NT2/D1 (cell line): ENCODE data around the gene NECTIN4.

ENCODE experiments used
- SUZ12 ChIP-seq: IDR thresholded peaks from 2 replicates; pipeline ENCODE4 v1.6.1; 2011; ENCODE audit not compliant: insufficient read length, insufficient read depth; ENCODE audit errors: extremely low read depth
- YY1 ChIP-seq: IDR thresholded peaks from 2 replicates; pipeline ENCODE4 v1.6.1; 2011; ENCODE audit not compliant: insufficient read length, insufficient read depth
- ZNF274 ChIP-seq: IDR thresholded peaks from 2 replicates; pipeline ENCODE4 v1.6.1; 2011; ENCODE audit warnings: mild to moderate bottlenecking, low read depth, low read length

- TF ChIP-seq SUZ12 (no peak), YY1 (no peak), ZNF274 (no peak)
Measured at GRCh38 chr1:161082996-161083747, 6.2 kb downstream of the NECTIN4 start.
